H1 (cell line): ENCODE measurements around the gene ATG2B. TPM values are rescaled to one million over a fixed set of nuclear protein-coding genes. Genes with fewer than 3 reads are reported as not detected.
"Not testable (repeated sequence)": the region's sequence is repeated elsewhere in the genome, so short reads cannot be mapped to it uniquely, and the experiment has no call there.

Source experiments
- CTCF ChIA-PET: fragments of 300-600 bp; sonication (Branson Sonifier 250); formaldehyde crosslinking; loops from one replicate; lab custom pipeline; 2021; ENCODE audit not compliant: partially characterized antibody; lab: Charles Lee
- POLR2A ChIA-PET: fragments of 300-600 bp; sonication (Branson Sonifier 250); formaldehyde crosslinking; loops from one replicate; lab custom pipeline; 2021; ENCODE audit warnings: inconsistent platforms; ENCODE audit not compliant: partially characterized antibody; lab: Charles Lee
- DNase-seq, 2 experiments: peaks; one replicate each; pipeline versions ENCODE4 v3.0.0 to v3.0.0-alpha.2; 2010 to 2022; ENCODE audit warnings: low spot score in 2 of 2, low read depth in 1 of 2, mixed read lengths in 1 of 2
- FAIRE-seq: peaks from 2 replicates; lab custom pipeline; 2011; peaks lifted over from hg19 to GRCh38; lab: Jason Lieb, UNC
- H2AFZ ChIP-seq: 2 replicates; pipeline ENCODE4 v1.8.1; 2012; ENCODE audit warnings: low read length, inconsistent platforms
- H2AK5ac ChIP-seq: 2 replicates; pipeline ENCODE4 v1.6.1; 2013; ENCODE audit warnings: low read depth, low read length
- H2BK120ac ChIP-seq: replicated peaks from 2 replicates; pipeline ENCODE3; 2013; ENCODE audit warnings: low read depth, low read length, inconsistent platforms
- H2BK12ac ChIP-seq: 2 replicates; pipeline ENCODE4 v1.6.1; 2013; ENCODE audit warnings: low read depth, low read length
- H2BK15ac ChIP-seq: 2 replicates; pipeline ENCODE4 v1.6.1; 2013; ENCODE audit warnings: low read length
- H2BK20ac ChIP-seq: 2 replicates; pipeline ENCODE4 v1.6.1; 2013; ENCODE audit warnings: low read length
- H2BK5ac ChIP-seq: 2 replicates; pipeline ENCODE4 v1.6.1; 2013; ENCODE audit warnings: low read depth, low read length
- H3K14ac ChIP-seq: 2 replicates; pipeline ENCODE4 v1.6.1; 2013; ENCODE audit warnings: inconsistent platforms; ENCODE audit not compliant: insufficient read length
- H3K18ac ChIP-seq: 2 replicates; pipeline ENCODE4 v1.6.1; 2013; ENCODE audit warnings: low read length; ENCODE audit errors: extremely low read depth
- H3K23ac ChIP-seq: 2 replicates; pipeline ENCODE4 v1.6.1; 2013; ENCODE audit warnings: inconsistent platforms; ENCODE audit not compliant: insufficient read length
- H3K23me2 ChIP-seq: 2 replicates; pipeline ENCODE4 v1.6.1; 2013; ENCODE audit warnings: low read depth, low read length
- H3K27ac ChIP-seq: 2 replicates; pipeline ENCODE4 v1.6.1; 2011; ENCODE audit warnings: low read depth, low read length, inconsistent platforms
- H3K27me3 ChIP-seq, 4 experiments: replicated peaks in 1 of 4; 1 replicate in 1 of 4; 2 replicates in 3 of 4; pipeline versions ENCODE4 v1.6.1 to v1.8.1; 2011 to 2013; ENCODE audit warnings: low read length in 3 of 4, mild to moderate bottlenecking in 3 of 4, inconsistent platforms in 2 of 4, mixed read lengths in 2 of 4, moderate library complexity in 1 of 4; ENCODE audit not compliant: control insufficient read depth in 3 of 4, insufficient read depth in 3 of 4; ENCODE audit errors: extremely low read depth in 1 of 4
- H3K36me3 ChIP-seq, 4 experiments: 2 replicates each; pipeline versions ENCODE4 v1.6.1 to v1.8.1; 2011 to 2013; ENCODE audit warnings: mild to moderate bottlenecking in 4 of 4, low read length in 3 of 4, moderate library complexity in 2 of 4, control low read depth in 1 of 4, inconsistent platforms in 1 of 4; ENCODE audit not compliant: insufficient read depth in 4 of 4, control insufficient read depth in 2 of 4
- H3K4ac ChIP-seq: replicated peaks from 2 replicates; pipeline ENCODE3; 2013; ENCODE audit warnings: low read length, low read depth, mixed read lengths, inconsistent platforms; ENCODE audit not compliant: insufficient read length
- H3K4me1 ChIP-seq, 4 experiments: replicated peaks in 1 of 4; 1 replicate in 1 of 4; 2 replicates in 3 of 4; pipeline versions ENCODE4 v1.6.1 to v1.8.1; 2011 to 2013; ENCODE audit warnings: low read length in 3 of 4, inconsistent platforms in 2 of 4, mixed read lengths in 1 of 4; ENCODE audit not compliant: insufficient read depth in 4 of 4, control insufficient read depth in 3 of 4
- H3K4me2 ChIP-seq, 2 experiments: 2 replicates each; pipeline versions ENCODE4 v1.6.1 to v1.8.1; 2011 to 2013; ENCODE audit warnings: low read depth in 2 of 2, low read length in 2 of 2, control low read depth in 1 of 2, inconsistent platforms in 1 of 2, mild to moderate bottlenecking in 1 of 2; ENCODE audit not compliant: insufficient read depth in 1 of 2
- H3K4me3 ChIP-seq, 4 experiments: fragments of 200-600, 300-600 bp in 1 of 4; sonication (generic), shearing (Covaris generic), sonication (Bioruptor Twin) in 1 of 4; 2 replicates each; pipeline versions ENCODE4 v1.5.1 to v1.8.1; 2011 to 2016; ENCODE audit warnings: low read length in 4 of 4, low read depth in 3 of 4, control low read depth in 2 of 4, inconsistent platforms in 2 of 4, mild to moderate bottlenecking in 2 of 4, mixed read lengths in 1 of 4, moderate library complexity in 1 of 4; ENCODE audit not compliant: insufficient read depth in 2 of 4; ENCODE audit errors: extremely low read depth in 1 of 4
- H3K56ac ChIP-seq: replicated peaks from 2 replicates; pipeline ENCODE3; 2013; ENCODE audit warnings: low read depth, mild to moderate bottlenecking, mixed read lengths, low read length, inconsistent platforms; ENCODE audit not compliant: insufficient read length
- H3K79me1 ChIP-seq: 2 replicates; pipeline ENCODE4 v1.6.1; 2013; ENCODE audit warnings: low read depth, low read length, control low read depth
- H3K79me2 ChIP-seq, 2 experiments: 2 replicates each; pipeline versions ENCODE4 v1.6.1 to v1.8.1; 2012 to 2013; ENCODE audit warnings: low read length in 2 of 2, mild to moderate bottlenecking in 2 of 2, inconsistent platforms in 1 of 2; ENCODE audit not compliant: insufficient read depth in 2 of 2, control insufficient read depth in 1 of 2
- H3K9ac ChIP-seq, 4 experiments: replicated peaks in 1 of 4; 1 replicate in 1 of 4; 2 replicates in 3 of 4; pipeline versions ENCODE4 v1.6.1 to v1.8.1; 2011 to 2013; ENCODE audit warnings: low read depth in 3 of 4, low read length in 3 of 4, control low read depth in 2 of 4, mild to moderate bottlenecking in 2 of 4, moderate library complexity in 2 of 4, inconsistent platforms in 1 of 4; ENCODE audit errors: extremely low read depth in 1 of 4
- H3K9me3 ChIP-seq, 2 experiments: 2 replicates each; pipeline versions ENCODE4 v1.6.1 to v1.8.1; 2012 to 2013; ENCODE audit warnings: mild to moderate bottlenecking in 2 of 2, moderate library complexity in 2 of 2, control low read depth in 1 of 2, inconsistent platforms in 1 of 2, low read depth in 1 of 2, low read length in 1 of 2, mixed read lengths in 1 of 2; ENCODE audit not compliant: insufficient read depth in 2 of 2
- H4K20me1 ChIP-seq, 2 experiments: replicated peaks in 1 of 2; 2 replicates each; pipeline versions ENCODE3 to v1.8.1; 2011 to 2013; ENCODE audit warnings: inconsistent platforms in 2 of 2, low read length in 2 of 2, mild to moderate bottlenecking in 1 of 2; ENCODE audit not compliant: insufficient read depth in 2 of 2, control insufficient read depth in 1 of 2
- H4K5ac ChIP-seq: 2 replicates; pipeline ENCODE4 v1.6.1; 2013; ENCODE audit warnings: low read length, low read depth, mixed read lengths, inconsistent platforms; ENCODE audit not compliant: insufficient read length
- H4K8ac ChIP-seq: 2 replicates; pipeline ENCODE4 v1.8.0; 2013; ENCODE audit warnings: mild to moderate bottlenecking, moderate library complexity, low read length, inconsistent platforms; ENCODE audit not compliant: insufficient read depth; ENCODE audit errors: extremely low read depth
- H4K91ac ChIP-seq: replicated peaks from 2 replicates; pipeline ENCODE3; 2013; ENCODE audit warnings: low read length, mixed read lengths, inconsistent platforms; ENCODE audit not compliant: insufficient read length
- WGBS, 2 experiments: shearing (Covaris generic) in 1 of 2; methylation state at CpG; one replicate each; pipeline versions ENCODE4 v1.1.6 to v1.1.7; 2013 to 2015; ENCODE audit warnings: low lambda C conversion rate in 2 of 2, mixed read lengths in 2 of 2, inconsistent platforms in 1 of 2, low coverage in 1 of 2, missing lambda C conversion rate in 1 of 2; ENCODE audit not compliant: insufficient replicate concordance in 2 of 2, insufficient coverage in 1 of 2, insufficient read length in 1 of 2; ENCODE audit errors: extremely low coverage in 1 of 2, missing lambda C conversion rate in 1 of 2; 5-methylcytosine and 5-hydroxymethylcytosine counted together
- polyA plus RNA-seq, 7 experiments: library from polyadenylated mRNA; depleted of rRNA in 3 of 7; stranded (reverse) in 5 of 7; unstranded in 2 of 7; fragments of >200 nt in 5 of 7; fragments of 200-250 nt in 2 of 7; gene quantifications; 1 replicate in 5 of 7; 2 replicates in 1 of 7; 4 replicates in 1 of 7; pipeline versions ENCODE4 v1.2.1 to v1.2.3, GENCODE V29; 2011 to 2013; ENCODE audit warnings: missing spikeins in 2 of 7, mixed read lengths in 2 of 7
- total RNA-seq: library from RNA; stranded (reverse); fragmentation: NEBNext Ultra II Directional; extraction: Animal tissue kit (Norgen Biotek cat#: 25700); gene quantifications from 2 replicates; pipeline ENCODE4 v1.2.1, GENCODE V29; 2021

The ATG2B gene
- total and polyA plus RNA-seq, 2 of the 8 experiments (the other 6 are each of a cell fraction or from before 2014, with no cell fraction given), result 4.6 to 14.4 TPM

DNA sequence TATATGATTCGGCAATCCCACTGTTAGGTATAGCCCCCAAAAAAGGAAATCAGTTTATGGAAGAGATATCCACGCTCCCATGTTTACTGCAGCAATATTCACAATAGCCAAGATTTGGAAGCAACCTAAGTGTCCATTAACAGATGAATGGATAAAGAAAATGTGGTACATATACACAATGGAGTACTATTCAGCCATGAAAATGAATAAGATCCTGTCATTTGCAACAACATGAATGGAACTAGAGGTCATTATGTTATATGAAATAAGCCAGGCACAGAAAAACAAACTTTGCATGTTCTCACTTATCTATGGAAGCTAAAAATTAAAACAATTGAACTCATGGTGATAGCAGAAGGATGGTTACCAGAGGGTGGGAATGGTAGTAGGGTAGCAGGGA lies 15.2 kb downstream of the ATG2B start:
- CTCF ChIA-PET, H3K4me2 ChIP-seq, H2BK5ac ChIP-seq, H4K8ac ChIP-seq, H2BK12ac ChIP-seq, H4K5ac ChIP-seq, H2BK120ac ChIP-seq, H3K23ac ChIP-seq, H2AK5ac ChIP-seq, H3K4ac ChIP-seq, H3K23me2 ChIP-seq, H2AFZ ChIP-seq, FAIRE-seq, H4K20me1 ChIP-seq, H3K9ac ChIP-seq, H3K18ac ChIP-seq, DNase-seq, H3K9me3 ChIP-seq, H4K91ac ChIP-seq, H3K27ac ChIP-seq, H3K27me3 ChIP-seq, H3K56ac ChIP-seq, H2BK15ac ChIP-seq, H3K4me3 ChIP-seq, H3K14ac ChIP-seq, H2BK20ac ChIP-seq, H3K79me1 ChIP-seq, H3K36me3 ChIP-seq, H3K4me1 ChIP-seq: not testable (repeated sequence)
- WGBS, 2 experiments, result 93% methylated on average over 2 of the region's 2 CpGs; no CpG with 5 or more reads in 1 of the 2 experiments
- H3K79me2 ChIP-seq, result peaks cover 0 to 28% of the 10 kb centered on the region in 2 experiments; a peak in 2 of 4 replicates
- POLR2A ChIA-PET, result interaction anchor here (0.7 kb wide), 1 partner anchor 50 kb away, joined by 3 read pairs; no protein-coding TSS in a partner anchor
